Caco-2 (cell line): Measurements from ENCODE around the gene COA8. TPM values are rescaled to one million over a fixed set of nuclear protein-coding genes. Genes with fewer than 3 reads are reported as not detected.

ENCODE experiments used
- BruUV-seq: library from RNA; stranded (reverse); fragments of 400-500 nt; replicated peaks from 2 replicates; lab custom pipeline; 2021; lab: Mats Ljungman, UMichigan
- CTCF ChIA-PET: fragments of 300-600 bp; sonication (Branson Sonifier 250); formaldehyde crosslinking; loops from one replicate; lab custom pipeline; 2022; ENCODE audit warnings: antibody characterized with exemption; lab: Charles Lee
- POLR2A ChIA-PET: fragments of 300-600 bp; sonication (Branson Sonifier 250); formaldehyde crosslinking; loops from one replicate; lab custom pipeline; 2022; ENCODE audit warnings: antibody characterized with exemption; lab: Charles Lee
- DNase-seq, 2 experiments: peaks; one replicate each; pipeline versions ENCODE4 v3.0.0 to v3.0.0-alpha.2; 2020 to 2022
- H3K27me3 ChIP-seq: replicated peaks from 2 replicates; pipeline ENCODE4 v1.6.0; 2011; ENCODE audit warnings: low read length; ENCODE audit not compliant: control insufficient read depth, insufficient read depth
- H3K36me3 ChIP-seq: 2 replicates; pipeline ENCODE4 v1.5.1; 2011; ENCODE audit warnings: low read length; ENCODE audit not compliant: control insufficient read depth, insufficient read depth
- H3K4me1 ChIP-seq: fragments of 250-450 bp; sonication (Bioruptor Pico); 2 replicates; pipeline ENCODE4 v1.5.1; 2020; ENCODE audit warnings: mild to moderate bottlenecking
- H3K4me3 ChIP-seq: 2 replicates; pipeline ENCODE4 v1.5.1; 2011; ENCODE audit warnings: low read depth, mild to moderate bottlenecking, control low read depth, low read length
- H3K9me3 ChIP-seq: fragments of 250-450 bp; sonication (Bioruptor Pico); 2 replicates; pipeline ENCODE4 v1.5.1; 2020; ENCODE audit warnings: mild to moderate bottlenecking, moderate library complexity
- H3K27ac Mint-ChIP-seq: one replicate; pipeline ENCODE4 v1.8.0; 2022; ENCODE audit warnings: mixed read lengths; ENCODE audit not compliant: unreplicated experiment
- H3K27me3 Mint-ChIP-seq: one replicate; pipeline ENCODE4 v1.8.0; 2022; ENCODE audit warnings: mixed read lengths; ENCODE audit not compliant: insufficient read depth, unreplicated experiment
- H3K36me3 Mint-ChIP-seq: one replicate; pipeline ENCODE4 v1.8.0; 2022; ENCODE audit warnings: mild to moderate bottlenecking, mixed read lengths; ENCODE audit not compliant: insufficient read depth, unreplicated experiment
- H3K4me1 Mint-ChIP-seq: one replicate; pipeline ENCODE4 v1.8.0; 2022; ENCODE audit warnings: low read depth, mixed read lengths; ENCODE audit not compliant: unreplicated experiment
- H3K4me3 Mint-ChIP-seq: one replicate; pipeline ENCODE4 v1.8.0; 2022; ENCODE audit warnings: mild to moderate bottlenecking, moderate library complexity, mixed read lengths; ENCODE audit not compliant: unreplicated experiment
- H3K9me3 Mint-ChIP-seq: one replicate; pipeline ENCODE4 v1.8.0; 2022; ENCODE audit warnings: mixed read lengths; ENCODE audit not compliant: unreplicated experiment
- CTCF ChIP-seq, 2 experiments: fragments of 200-600 bp in 1 of 2; IDR thresholded peaks; 1 replicate in 1 of 2; 2 replicates in 1 of 2; pipeline versions ENCODE4 v1.5.1 to v1.8.0; 2011 to 2022; ENCODE audit warnings: antibody characterized with exemption in 1 of 2, control low read depth in 1 of 2, inconsistent platforms in 1 of 2, low read depth in 1 of 2, low read length in 1 of 2, mild to moderate bottlenecking in 1 of 2, moderate library complexity in 1 of 2; ENCODE audit not compliant: insufficient read depth in 1 of 2, severe bottlenecking in 1 of 2, unreplicated experiment in 1 of 2
- intact Hi-C: fragments of 100-400 bp; cut with micrococcal nuclease; formaldehyde crosslinking; loops from one replicate; pipeline ENCODE4 v1.10.0; 2022; ENCODE audit not compliant: unreplicated experiment
- total RNA-seq: library from RNA; stranded (reverse); gene quantifications from 2 replicates; pipeline ENCODE4 v1.2.3, GENCODE V29; 2022

COA8 gene
- total RNA-seq, 1 experiment from 2014 or later, result 50.7 TPM

GRCh38 chr14:103530390-103530789 lies 32.4 kb upstream of the COA8 start:
- H3K4me1 ChIP-seq, result peaks cover 37% of the 10 kb centered on the region
- DNase-seq, result no peak
- 0 out of 2 replicates have a peak, but pooled peaks cover 2% of the 10 kb centered on the region for H3K36me3 ChIP-seq
- no peak for TF ChIP-seq CTCF (IDR thresholded peaks at IDR 0.05; ENCODE audit: insufficient read depth in 1 of 2, low read depth in 1 of 2, low read length in 1 of 2, severe bottlenecking in 1 of 2, unreplicated experiment in 1 of 2)
- no peaks in the 10 kb centered on the region for H3K27me3 ChIP-seq
- Mint-ChIP-seq H3K4me3 (peak overlapping the region; percentile 81), H3K4me1 (peaks cover 24% of the 10 kb centered on the region), H3K9me3 (no peaks in the 10 kb centered on the region), H3K27ac (peak overlapping the region; percentile 85), H3K27me3 (no peaks in the 10 kb centered on the region), H3K36me3 (peaks cover 15% of the 10 kb centered on the region)
- BruUV-seq, result no TSS peak
- no peaks in the 10 kb centered on the region for H3K9me3 ChIP-seq
- ChIA-PET CTCF (interaction anchor here (2.2 kb wide), 1 partner anchor 12 kb away, joined by 11 read pairs; no protein-coding TSS in a partner anchor), POLR2A (no interaction called here)
- intact Hi-C loops, result no loop called here
- no peak overlapping the region; the same call in none of the 2 replicates for H3K4me3 ChIP-seq

GRCh38 chr14:103530831-103531230 lies 31.9 kb upstream of the COA8 start:
- Histone ChIP-seq H3K9me3 (no peaks in the 10 kb centered on the region), H3K4me1 (peaks cover 33% of the 10 kb centered on the region), H3K36me3 (peaks cover 2% of the 10 kb centered on the region; the same call in 1 of the 2 replicates), H3K4me3 (no peak overlapping the region), H3K27me3 (no peaks in the 10 kb centered on the region)
- TF ChIP-seq CTCF (IDR thresholded peaks at IDR 0.05; ENCODE audit: insufficient read depth in 1 of 2, low read depth in 1 of 2, low read length in 1 of 2, severe bottlenecking in 1 of 2, unreplicated experiment in 1 of 2), result no peak
- no TSS peak for BruUV-seq
- no peaks in the 10 kb centered on the region for H3K27me3 Mint-ChIP-seq
- H3K4me3 Mint-ChIP-seq, result no peak overlapping the region
- CTCF ChIA-PET, result no interaction called here
- no peaks in the 10 kb centered on the region for H3K9me3 Mint-ChIP-seq
- no peak overlapping the region for H3K27ac Mint-ChIP-seq
- no peak for DNase-seq
- H3K4me1 Mint-ChIP-seq, result peaks cover 19% of the 10 kb centered on the region
- peaks cover 11% of the 10 kb centered on the region for H3K36me3 Mint-ChIP-seq
- intact Hi-C loops, result no loop called here
- POLR2A ChIA-PET, result no interaction called here

- Mint-ChIP-seq H3K4me3 (no peak overlapping the region), H3K4me1 (peaks cover 17% of the 10 kb centered on the region), H3K9me3 (no peaks in the 10 kb centered on the region), H3K27ac (no peak overlapping the region), H3K36me3 (peaks cover 11% of the 10 kb centered on the region), H3K27me3 (no peaks in the 10 kb centered on the region)
- H3K27me3 ChIP-seq, result no peaks in the 10 kb centered on the region
- peaks cover 2% of the 10 kb centered on the region; the same call in 1 of the 2 replicates for H3K36me3 ChIP-seq
- ChIA-PET POLR2A (no interaction called here), CTCF (no interaction called here)
- no peak for TF ChIP-seq CTCF (IDR thresholded peaks at IDR 0.05; ENCODE audit: insufficient read depth in 1 of 2, low read depth in 1 of 2, low read length in 1 of 2, severe bottlenecking in 1 of 2, unreplicated experiment in 1 of 2)
- H3K9me3 ChIP-seq, result no peaks in the 10 kb centered on the region
- intact Hi-C loops, result no loop called here
- no peak for DNase-seq
- no TSS peak for BruUV-seq
- H3K4me3 ChIP-seq, result no peak overlapping the region
- H3K4me1 ChIP-seq, result peaks cover 25% of the 10 kb centered on the region
These were observed 31.1 kb upstream of the COA8 start for GRCh38 chr14:103531421-103532215.
